Neural progenitor cell (in vitro differentiated cells): ENCODE results near the gene TBL2. TPM values are rescaled to one million over a fixed set of nuclear protein-coding genes. Genes with fewer than 3 reads are reported as not detected.

ENCODE experiments used
- DNase-seq: peaks from one replicate; pipeline ENCODE4 v3.0.0-alpha.2; 2016; ENCODE audit warnings: low spot score
- H2AFZ ChIP-seq: fragments of 200-600 bp; sonication (generic); replicated peaks from 2 replicates; pipeline ENCODE4 v1.6.1; 2016; ENCODE audit warnings: antibody characterized with exemption
- H3F3A ChIP-seq: fragments of 200-600 bp; sonication (generic); 2 replicates; pipeline ENCODE4 v1.6.1; 2016; ENCODE audit warnings: antibody characterized with exemption, low read depth
- H3K27ac ChIP-seq: fragments of 200-600 bp; sonication (generic); 2 replicates; pipeline ENCODE4 v1.5.1; 2016; ENCODE audit warnings: mild to moderate bottlenecking
- H3K27me3 ChIP-seq: fragments of 200-600 bp; sonication (generic); 2 replicates; pipeline ENCODE4 v1.6.1; 2016; ENCODE audit warnings: mild to moderate bottlenecking, moderate library complexity
- H3K36me3 ChIP-seq: fragments of 200-600 bp; sonication (generic); 2 replicates; pipeline ENCODE4 v1.5.1; 2016
- H3K4me1 ChIP-seq: fragments of 200-600 bp; sonication (generic); 2 replicates; pipeline ENCODE4 v1.6.1; 2016; ENCODE audit warnings: mixed run types
- H3K4me2 ChIP-seq: fragments of 200-600 bp; sonication (generic); 2 replicates; pipeline ENCODE4 v1.6.1; 2016
- H3K4me3 ChIP-seq: fragments of 200-600 bp; sonication (generic); 2 replicates; pipeline ENCODE4 v1.5.1; 2016
- H3K79me2 ChIP-seq: fragments of 200-600 bp; sonication (generic); 2 replicates; pipeline ENCODE4 v1.6.1; 2016; ENCODE audit warnings: low read depth
- H3K9ac ChIP-seq: fragments of 200-600 bp; sonication (generic); 2 replicates; pipeline ENCODE4 v1.6.1; 2016
- H3K9me3 ChIP-seq: fragments of 200-600 bp; sonication (generic); 2 replicates; pipeline ENCODE4 v1.5.1; 2016; ENCODE audit warnings: low read depth
- H4K20me1 ChIP-seq: fragments of 200-600 bp; sonication (generic); 2 replicates; pipeline ENCODE4 v1.6.1; 2016; ENCODE audit warnings: low read depth
- H3K27ac Mint-ChIP-seq: 3 replicates; pipeline ENCODE4 v1.8.0; 2021; ENCODE audit warnings: mixed read lengths
- H3K27me3 Mint-ChIP-seq: 2 replicates; pipeline ENCODE4 v1.8.0; 2022; ENCODE audit warnings: low read depth, mild to moderate bottlenecking, inconsistent platforms, moderate library complexity, mixed read lengths; ENCODE audit not compliant: insufficient read depth
- H3K36me3 Mint-ChIP-seq: 3 replicates; pipeline ENCODE4 v1.8.0; 2021; ENCODE audit warnings: mixed read lengths
- H3K4me1 Mint-ChIP-seq: 3 replicates; pipeline ENCODE4 v1.8.0; 2021; ENCODE audit warnings: mixed read lengths
- H3K4me3 Mint-ChIP-seq: 3 replicates; pipeline ENCODE4 v1.8.0; 2021; ENCODE audit warnings: mild to moderate bottlenecking, moderate library complexity, mixed read lengths
- H3K9me3 Mint-ChIP-seq: 3 replicates; pipeline ENCODE4 v1.8.0; 2020; ENCODE audit warnings: mixed read lengths
- EZH2 ChIP-seq: fragments of 200-600 bp; sonication (generic); IDR thresholded peaks from 2 replicates; pipeline ENCODE4 v1.6.1; 2017; ENCODE audit warnings: antibody characterized with exemption, mild to moderate bottlenecking, moderate library complexity
- EZH2phosphoT487 ChIP-seq: fragments of 200-600 bp; sonication (generic); IDR thresholded peaks from 2 replicates; pipeline ENCODE4 v1.6.1; 2017; ENCODE audit warnings: antibody characterized with exemption
- total RNA-seq: library from RNA; depleted of rRNA; stranded (reverse); fragments of >200 nt; gene quantifications from 2 replicates; pipeline ENCODE4 v1.2.3, GENCODE V29; 2015; ENCODE audit warnings: low replicate concordance
- TF ChIP-seq, protein P1 (sequence below): fragments of 200-600 bp; sonication (generic); IDR thresholded peaks from 2 replicates; pipeline ENCODE4 v1.5.1; 2017; ENCODE audit warnings: antibody characterized with exemption, mild to moderate bottlenecking

The TBL2 gene
- total RNA-seq, 1 donor from 2014 or later = 29.0 TPM

DNA sequence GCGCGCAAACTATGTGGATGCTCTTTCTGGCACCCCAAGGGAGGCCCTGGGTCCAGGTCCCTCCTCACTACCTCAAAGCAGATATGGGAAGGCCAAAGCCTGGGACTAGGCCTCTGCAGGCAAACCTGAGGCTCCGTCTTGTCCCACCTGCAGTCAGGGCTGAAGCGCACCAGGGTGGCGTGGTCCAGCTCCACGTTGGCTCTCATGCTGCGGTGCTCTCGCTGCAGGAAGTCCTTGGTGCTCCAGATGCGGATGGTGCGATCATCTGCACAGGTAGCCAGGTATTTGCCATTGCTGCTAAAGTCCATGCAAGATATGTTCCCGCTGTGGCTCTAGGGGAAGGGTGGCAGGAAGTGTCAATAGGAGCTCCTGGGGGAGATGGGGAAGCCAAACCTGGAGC, 4.6 kb downstream of the TBL2 start:
- Histone ChIP-seq H2AFZ (no peak overlapping the region), H3K9me3 (no peaks in the 10 kb centered on the region), H4K20me1 (peaks cover 23% of the 10 kb centered on the region), H3K79me2 (peaks cover 29% of the 10 kb centered on the region), H3K9ac (no peak overlapping the region), H3K4me1 (peaks cover 11% of the 10 kb centered on the region), H3K27me3 (no peaks in the 10 kb centered on the region), H3K4me2 (no peak overlapping the region), H3K36me3 (no peaks in the 10 kb centered on the region), H3F3A (peaks cover 7% of the 10 kb centered on the region), H3K4me3 (no peak overlapping the region), H3K27ac (no peak overlapping the region)
- TF ChIP-seq, protein P1, sequence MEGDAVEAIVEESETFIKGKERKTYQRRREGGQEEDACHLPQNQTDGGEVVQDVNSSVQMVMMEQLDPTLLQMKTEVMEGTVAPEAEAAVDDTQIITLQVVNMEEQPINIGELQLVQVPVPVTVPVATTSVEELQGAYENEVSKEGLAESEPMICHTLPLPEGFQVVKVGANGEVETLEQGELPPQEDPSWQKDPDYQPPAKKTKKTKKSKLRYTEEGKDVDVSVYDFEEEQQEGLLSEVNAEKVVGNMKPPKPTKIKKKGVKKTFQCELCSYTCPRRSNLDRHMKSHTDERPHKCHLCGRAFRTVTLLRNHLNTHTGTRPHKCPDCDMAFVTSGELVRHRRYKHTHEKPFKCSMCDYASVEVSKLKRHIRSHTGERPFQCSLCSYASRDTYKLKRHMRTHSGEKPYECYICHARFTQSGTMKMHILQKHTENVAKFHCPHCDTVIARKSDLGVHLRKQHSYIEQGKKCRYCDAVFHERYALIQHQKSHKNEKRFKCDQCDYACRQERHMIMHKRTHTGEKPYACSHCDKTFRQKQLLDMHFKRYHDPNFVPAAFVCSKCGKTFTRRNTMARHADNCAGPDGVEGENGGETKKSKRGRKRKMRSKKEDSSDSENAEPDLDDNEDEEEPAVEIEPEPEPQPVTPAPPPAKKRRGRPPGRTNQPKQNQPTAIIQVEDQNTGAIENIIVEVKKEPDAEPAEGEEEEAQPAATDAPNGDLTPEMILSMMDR = no peak
- no peak for TF ChIP-seq EZH2
- no peak for TF ChIP-seq EZH2phosphoT487
- no peak for DNase-seq
- Mint-ChIP-seq H3K36me3 (peaks cover 26% of the 10 kb centered on the region), H3K4me1 (peaks cover 20% of the 10 kb centered on the region), H3K4me3 (no peak overlapping the region), H3K27ac (peak overlapping the region; percentile 15), H3K9me3 (no peaks in the 10 kb centered on the region), H3K27me3 (peaks cover 2% of the 10 kb centered on the region)

DNA sequence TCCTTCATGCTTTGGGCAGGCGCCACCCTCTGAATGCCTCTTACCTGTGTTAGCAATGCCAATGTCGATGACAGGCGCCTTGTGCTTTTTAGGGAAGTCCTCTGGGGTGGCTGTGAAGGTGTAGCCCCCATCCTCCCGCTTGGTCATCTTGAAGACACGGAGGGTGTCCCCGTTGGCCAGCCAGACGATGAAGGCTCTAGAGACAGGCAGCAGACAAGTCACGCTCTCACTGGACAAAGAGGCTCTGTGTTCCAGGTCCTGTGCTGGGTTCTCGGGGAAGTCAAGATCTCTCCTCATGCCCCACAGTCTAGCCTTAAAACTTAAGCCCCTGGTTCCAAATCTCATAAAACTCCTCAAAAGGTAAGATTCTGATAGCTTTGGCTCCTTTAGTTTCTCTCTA, 5.1 kb downstream of the TBL2 start:
- H3K36me3 ChIP-seq = no peaks in the 10 kb centered on the region
- no peak overlapping the region for H3K9ac ChIP-seq
- no peak overlapping the region for H3K4me3 Mint-ChIP-seq
- H3K4me2 ChIP-seq = no peak overlapping the region
- peaks cover 11% of the 10 kb centered on the region for H3K4me1 ChIP-seq
- peaks cover 29% of the 10 kb centered on the region for H3K79me2 ChIP-seq
- H3K36me3 Mint-ChIP-seq = peaks cover 26% of the 10 kb centered on the region
- H3K27ac ChIP-seq = no peak overlapping the region
- no peaks in the 10 kb centered on the region for H3K9me3 ChIP-seq
- peaks cover 23% of the 10 kb centered on the region for H4K20me1 ChIP-seq
- DNase-seq = no peak
- no peak overlapping the region for H3K27ac Mint-ChIP-seq
- H3K27me3 Mint-ChIP-seq = peaks cover 2% of the 10 kb centered on the region
- H3K4me1 Mint-ChIP-seq = peaks cover 18% of the 10 kb centered on the region
- no peak overlapping the region for H2AFZ ChIP-seq
- TF ChIP-seq EZH2 = no peak
- TF ChIP-seq, protein P1 = no peak
- no peak for TF ChIP-seq EZH2phosphoT487
- H3K4me3 ChIP-seq = no peak overlapping the region
- H3F3A ChIP-seq = peaks cover 12% of the 10 kb centered on the region
- no peaks in the 10 kb centered on the region for H3K27me3 ChIP-seq
- no peaks in the 10 kb centered on the region for H3K9me3 Mint-ChIP-seq

DNA sequence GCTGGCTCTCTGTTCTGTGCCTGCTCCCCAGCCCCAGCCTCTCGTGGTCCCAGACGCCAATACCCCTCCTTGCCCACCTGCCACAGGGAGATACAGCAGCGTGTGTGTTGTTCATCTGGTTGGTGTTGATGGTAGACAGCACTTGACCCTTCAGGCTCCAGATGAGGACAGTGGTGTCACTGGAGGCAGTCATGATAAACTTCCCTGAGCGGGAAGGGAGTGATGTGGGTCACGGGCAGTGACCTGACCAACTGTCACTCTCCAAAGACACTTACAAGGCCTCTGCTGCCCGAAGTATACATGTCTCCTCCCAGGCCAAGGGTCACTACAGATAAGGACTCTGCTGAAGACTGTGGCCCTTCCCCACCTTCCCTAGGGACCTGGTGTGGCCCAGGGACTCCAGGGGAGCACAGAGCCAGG, 5.6 kb downstream of the TBL2 start:
- Histone ChIP-seq H3K4me2 (no peak overlapping the region), H2AFZ (no peak overlapping the region), H3K9me3 (no peaks in the 10 kb centered on the region), H3F3A (peaks cover 17% of the 10 kb centered on the region), H3K4me1 (peaks cover 11% of the 10 kb centered on the region), H3K27ac (no peak overlapping the region), H3K4me3 (no peak overlapping the region), H3K79me2 (peaks cover 25% of the 10 kb centered on the region), H3K9ac (no peak overlapping the region), H3K27me3 (no peaks in the 10 kb centered on the region), H4K20me1 (peaks cover 23% of the 10 kb centered on the region), H3K36me3 (no peaks in the 10 kb centered on the region)
- Mint-ChIP-seq H3K4me3 (peak overlapping the region; percentile 55), H3K9me3 (no peaks in the 10 kb centered on the region), H3K4me1 (peaks cover 17% of the 10 kb centered on the region), H3K36me3 (peaks cover 24% of the 10 kb centered on the region), H3K27me3 (peaks cover 4% of the 10 kb centered on the region), H3K27ac (no peak overlapping the region)
- DNase-seq = no peak
- no peak for TF ChIP-seq EZH2
- TF ChIP-seq EZH2phosphoT487 = no peak
- TF ChIP-seq, protein P1 = no peak
